Mammary epithelial cell (primary cell): ENCODE measurements around the gene PSAP.

ENCODE experiments used
- EZH2 ChIP-seq: IDR thresholded peaks from 2 replicates; pipeline ENCODE4 v1.6.1; 2012; ENCODE audit warnings: low read length, inconsistent platforms, borderline replicate concordance
- TF ChIP-seq, protein P1 (sequence below), 2 donors: IDR thresholded peaks in 1 of 2; conservative IDR thresholded peaks in 1 of 2; 2 replicates each; pipeline ENCODE4 v1.5.1; 2011 to 2012; ENCODE audit warnings: inconsistent platforms in 2 of 2, low read length in 2 of 2, mild to moderate bottlenecking in 2 of 2, control low read depth in 1 of 2, low read depth in 1 of 2; ENCODE audit not compliant: insufficient read depth in 1 of 2; ENCODE audit errors: extremely low read depth in 1 of 2

DNA sequence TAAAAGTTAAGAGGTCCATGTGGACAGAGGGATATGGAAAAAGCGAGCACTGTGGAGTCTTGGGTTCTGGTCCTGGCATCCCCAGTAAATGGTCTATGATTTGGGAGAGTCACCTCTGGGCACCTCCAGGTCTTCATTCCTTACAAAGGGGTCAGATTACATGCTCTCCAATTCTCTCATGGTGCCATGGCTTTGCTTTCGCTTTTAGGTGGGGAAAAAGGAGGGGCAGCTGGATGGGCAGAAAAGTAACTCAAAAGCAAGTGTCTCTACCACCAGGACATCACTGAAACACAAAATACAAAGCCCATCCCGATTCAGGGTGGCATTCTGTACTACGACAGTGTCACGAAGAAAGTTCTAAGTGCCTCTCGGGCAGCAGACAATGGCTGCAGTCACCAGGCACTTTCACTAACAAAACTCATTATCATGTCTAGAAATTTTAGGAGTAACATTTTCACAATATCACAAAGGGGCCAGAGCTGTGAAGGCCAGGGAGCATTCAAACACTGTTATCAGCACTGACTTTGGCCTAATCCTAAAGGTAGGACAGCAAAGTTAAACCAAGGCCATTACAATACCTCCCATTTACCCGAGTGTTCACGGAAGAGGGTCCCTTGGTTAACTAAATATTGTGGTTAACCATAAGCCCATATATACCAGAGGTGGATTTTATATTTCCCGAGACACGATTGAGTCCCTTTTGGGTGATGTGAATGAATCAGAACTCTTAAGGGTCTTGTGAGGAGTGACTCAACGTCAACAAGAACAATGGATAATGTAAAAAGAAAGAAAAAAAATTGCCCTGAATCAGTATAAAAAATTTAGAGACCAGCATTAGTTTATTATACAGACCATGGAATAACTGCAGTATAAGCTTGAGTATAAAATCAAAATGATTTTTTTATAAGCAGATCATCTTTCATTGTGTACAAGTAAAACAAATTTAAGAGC, 2.5 kb downstream of the PSAP start:
- TF ChIP-seq, protein P1, sequence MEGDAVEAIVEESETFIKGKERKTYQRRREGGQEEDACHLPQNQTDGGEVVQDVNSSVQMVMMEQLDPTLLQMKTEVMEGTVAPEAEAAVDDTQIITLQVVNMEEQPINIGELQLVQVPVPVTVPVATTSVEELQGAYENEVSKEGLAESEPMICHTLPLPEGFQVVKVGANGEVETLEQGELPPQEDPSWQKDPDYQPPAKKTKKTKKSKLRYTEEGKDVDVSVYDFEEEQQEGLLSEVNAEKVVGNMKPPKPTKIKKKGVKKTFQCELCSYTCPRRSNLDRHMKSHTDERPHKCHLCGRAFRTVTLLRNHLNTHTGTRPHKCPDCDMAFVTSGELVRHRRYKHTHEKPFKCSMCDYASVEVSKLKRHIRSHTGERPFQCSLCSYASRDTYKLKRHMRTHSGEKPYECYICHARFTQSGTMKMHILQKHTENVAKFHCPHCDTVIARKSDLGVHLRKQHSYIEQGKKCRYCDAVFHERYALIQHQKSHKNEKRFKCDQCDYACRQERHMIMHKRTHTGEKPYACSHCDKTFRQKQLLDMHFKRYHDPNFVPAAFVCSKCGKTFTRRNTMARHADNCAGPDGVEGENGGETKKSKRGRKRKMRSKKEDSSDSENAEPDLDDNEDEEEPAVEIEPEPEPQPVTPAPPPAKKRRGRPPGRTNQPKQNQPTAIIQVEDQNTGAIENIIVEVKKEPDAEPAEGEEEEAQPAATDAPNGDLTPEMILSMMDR (conservative IDR thresholded peaks at IDR 0.05 in 1 of 2, IDR thresholded peaks at IDR 0.05 in 1 of 2; ENCODE audit: extremely low read depth in 1 of 2, insufficient read depth in 1 of 2, low read depth in 1 of 2, low read length in 2 of 2) = no peak
- no peak for TF ChIP-seq EZH2
